B cell (primary cell): ENCODE data around the gene XAGE2. TPM values are rescaled to one million over a fixed set of nuclear protein-coding genes. Genes with fewer than 3 reads are reported as not detected.
"Not testable (repeated sequence)": the region's sequence is repeated elsewhere in the genome, so short reads cannot be mapped to it uniquely, and the experiment has no call there.

Experiments
- ATAC-seq: fragments of 200-7000 bp; cut with Tn5 transposase; one replicate; pipeline ENCODE4 v1.10.0; 2021; ENCODE audit warnings: low read depth, mild to moderate bottlenecking, moderate number of reproducible peaks, moderate library complexity
- CTCF ChIA-PET: fragments of 350-600 bp; sonication (Branson Sonifier 250); formaldehyde crosslinking; loops from one replicate; lab custom pipeline; 2021; ENCODE audit warnings: antibody characterized with exemption, inconsistent platforms; lab: Charles Lee
- POLR2A ChIA-PET: fragments of 350-600 bp; sonication (Branson Sonifier 250); formaldehyde crosslinking; loops from one replicate; lab custom pipeline; 2021; ENCODE audit warnings: antibody characterized with exemption; lab: Charles Lee
- DNase-seq: peaks from one replicate; pipeline ENCODE4 v3.0.0; 2013
- H2AFZ ChIP-seq: 2 replicates; pipeline ENCODE4 v1.6.1; 2012; ENCODE audit warnings: mild to moderate bottlenecking, low read depth, low read length; ENCODE audit not compliant: insufficient read depth, poor library complexity, severe bottlenecking
- H3K27ac ChIP-seq, 2 donors: 1 replicate in 1 of 2; 2 replicates in 1 of 2; pipeline ENCODE4 v1.5.1; 2012 to 2013; ENCODE audit warnings: low read length in 2 of 2, mild to moderate bottlenecking in 2 of 2, moderate library complexity in 1 of 2
- H3K27me3 ChIP-seq, 4 experiments: fragments of 200-600 bp in 1 of 4; sonication (generic) in 1 of 4; replicated peaks in 1 of 4; 1 replicate in 2 of 4; 2 replicates in 2 of 4; pipeline versions ENCODE4 v1.6.1 to v1.7.0; 2013 to 2016; ENCODE audit warnings: low read length in 3 of 4, mild to moderate bottlenecking in 2 of 4, mixed read lengths in 1 of 4, moderate library complexity in 1 of 4; ENCODE audit not compliant: insufficient read depth in 4 of 4, control insufficient read depth in 3 of 4; ENCODE audit errors: control extremely low read depth in 1 of 4
- H3K36me3 ChIP-seq, 2 experiments: replicated peaks in 1 of 2; 1 replicate in 1 of 2; 2 replicates in 1 of 2; pipeline versions ENCODE4 v1.6.1 to v1.7.1; 2013; ENCODE audit warnings: low read length in 1 of 2; ENCODE audit not compliant: insufficient read depth in 2 of 2, control insufficient read depth in 1 of 2; ENCODE audit errors: control extremely low read depth in 1 of 2, extremely low read depth in 1 of 2
- H3K4me1 ChIP-seq, 2 donors: fragments of 200-600 bp in 1 of 2; sonication (generic) in 1 of 2; 1 replicate in 1 of 2; 2 replicates in 1 of 2; pipeline versions ENCODE4 v1.5.1 to v1.6.1; 2013 to 2017; ENCODE audit warnings: low read length in 2 of 2; ENCODE audit not compliant: control insufficient read depth in 2 of 2, insufficient read depth in 2 of 2
- H3K4me2 ChIP-seq: replicated peaks from 2 replicates; pipeline ENCODE3; 2012; ENCODE audit warnings: mild to moderate bottlenecking, low read depth, low read length; ENCODE audit not compliant: poor library complexity, severe bottlenecking
- H3K4me3 ChIP-seq, 5 experiments: fragments of 200-600 bp in 1 of 5; sonication (generic) in 1 of 5; 1 replicate in 3 of 5; 2 replicates in 2 of 5; pipeline versions ENCODE4 v1.5.1 to v1.7.0; 2011 to 2016; ENCODE audit warnings: low read length in 4 of 5, mild to moderate bottlenecking in 4 of 5, low read depth in 2 of 5, control low read depth in 1 of 5, moderate library complexity in 1 of 5; ENCODE audit not compliant: insufficient read depth in 1 of 5; ENCODE audit errors: control extremely low read depth in 1 of 5, extremely low read depth in 1 of 5
- H3K79me2 ChIP-seq: fragments of 200-600 bp; sonication (generic); one replicate; pipeline ENCODE4 v1.6.0; 2016; ENCODE audit warnings: low read length; ENCODE audit not compliant: control insufficient read depth, insufficient read depth
- H3K9ac ChIP-seq: fragments of 200-600 bp; sonication (generic); 2 replicates; pipeline ENCODE4 v1.6.1; 2017; ENCODE audit warnings: mild to moderate bottlenecking, low read length, moderate library complexity
- H3K9me3 ChIP-seq, 3 donors: one replicate each; pipeline versions ENCODE4 v1.6.1 to v1.7.1; 2013; ENCODE audit warnings: low read length in 2 of 3; ENCODE audit not compliant: control insufficient read depth in 2 of 3, insufficient read depth in 1 of 3; ENCODE audit errors: control extremely low read depth in 1 of 3
- H4K20me1 ChIP-seq: 2 replicates; pipeline ENCODE4 v1.6.0; 2012; ENCODE audit warnings: mild to moderate bottlenecking, low read length; ENCODE audit not compliant: insufficient read depth, control insufficient read depth, poor library complexity, severe bottlenecking
- H3K27ac Mint-ChIP-seq: one replicate; pipeline ENCODE4 v1.8.0; 2021; ENCODE audit warnings: mixed read lengths
- H3K27me3 Mint-ChIP-seq: one replicate; pipeline ENCODE4 v1.8.0; 2021; ENCODE audit warnings: mixed read lengths
- H3K4me1 Mint-ChIP-seq: one replicate; pipeline ENCODE4 v1.8.0; 2021; ENCODE audit warnings: mixed read lengths
- H3K4me3 Mint-ChIP-seq: one replicate; pipeline ENCODE4 v1.8.0; 2021; ENCODE audit warnings: mixed read lengths
- H3K9me3 Mint-ChIP-seq: one replicate; pipeline ENCODE4 v1.8.0; 2022; ENCODE audit warnings: mixed read lengths; ENCODE audit not compliant: insufficient read depth
- EZH2 ChIP-seq: IDR thresholded peaks from 2 replicates; pipeline ENCODE4 v1.6.1; 2012; ENCODE audit warnings: borderline replicate concordance, low read depth, mild to moderate bottlenecking, moderate library complexity, low read length; ENCODE audit not compliant: insufficient read depth, poor library complexity, severe bottlenecking
- WGBS: methylation state at CpG from one replicate; pipeline ENCODE4 v1.1.5; 2013; ENCODE audit warnings: missing lambda C conversion rate; ENCODE audit not compliant: insufficient coverage; 5-methylcytosine and 5-hydroxymethylcytosine counted together
- intact Hi-C: fragments of 100-400 bp; cut with micrococcal nuclease; formaldehyde crosslinking; loops from one replicate; pipeline ENCODE4 v1.10.0; 2022
- polyA plus RNA-seq: library from polyadenylated mRNA; depleted of rRNA; stranded (reverse); fragments of >200 nt; gene quantifications from 2 replicates; pipeline ENCODE4 v1.2.3, GENCODE V29; 2012
- total RNA-seq, 2 donors: library from RNA; stranded (reverse); fragments of 120-200 nt in 1 of 2; gene quantifications; 1 replicate in 1 of 2; 2 replicates in 1 of 2; pipeline versions ENCODE4 v1.2.3 to v1.2.4, GENCODE V29; 2013 to 2022
- TF ChIP-seq, protein P1 (sequence below): fragments of 200-600 bp; IDR thresholded peaks from one replicate; pipeline ENCODE4 v1.8.0; 2022; ENCODE audit warnings: antibody characterized with exemption, mild to moderate bottlenecking

Gene XAGE2
- total and polyA plus RNA-seq, 2 donors (not counting 1 experiment from before 2014, with no cell fraction given) = not detected

DNA sequence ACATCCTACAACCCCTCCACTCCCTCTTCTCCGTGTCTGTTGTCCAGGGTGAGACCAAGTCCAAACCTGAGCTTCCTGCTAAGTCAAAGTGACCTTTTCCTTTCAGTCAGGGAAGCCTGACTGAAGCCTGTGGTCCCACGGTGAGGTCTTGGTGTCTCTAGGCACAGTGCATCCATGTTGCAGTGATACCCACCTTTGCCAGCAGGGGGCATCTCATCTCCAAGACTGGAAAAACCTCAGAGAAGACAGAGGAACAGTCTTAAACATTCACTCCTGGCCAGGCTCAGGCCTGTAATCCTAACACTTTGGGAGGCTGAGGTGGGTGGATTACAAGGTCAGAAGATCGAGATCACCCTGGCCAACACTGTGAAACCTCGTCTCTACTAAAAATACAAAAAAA is 23.4 kb upstream of the XAGE2 start:
- H3K4me2 ChIP-seq, H3K4me1 ChIP-seq, H3K27ac Mint-ChIP-seq, H3K27me3 Mint-ChIP-seq, ATAC-seq, H3K4me1 Mint-ChIP-seq, H2AFZ ChIP-seq, H3K4me3 Mint-ChIP-seq, H3K79me2 ChIP-seq, H3K27me3 ChIP-seq, H3K9ac ChIP-seq, H3K9me3 Mint-ChIP-seq, POLR2A ChIA-PET, H3K36me3 ChIP-seq, H3K27ac ChIP-seq, H3K9me3 ChIP-seq, intact Hi-C loops, H4K20me1 ChIP-seq, H3K4me3 ChIP-seq: not testable (repeated sequence)
- peak; percentile 21 for DNase-seq
- CTCF ChIA-PET = interaction anchor here (0.8 kb wide), 1 partner anchor 10 kb away, joined by 4 read pairs; no protein-coding TSS in a partner anchor
- TF ChIP-seq, protein P1, sequence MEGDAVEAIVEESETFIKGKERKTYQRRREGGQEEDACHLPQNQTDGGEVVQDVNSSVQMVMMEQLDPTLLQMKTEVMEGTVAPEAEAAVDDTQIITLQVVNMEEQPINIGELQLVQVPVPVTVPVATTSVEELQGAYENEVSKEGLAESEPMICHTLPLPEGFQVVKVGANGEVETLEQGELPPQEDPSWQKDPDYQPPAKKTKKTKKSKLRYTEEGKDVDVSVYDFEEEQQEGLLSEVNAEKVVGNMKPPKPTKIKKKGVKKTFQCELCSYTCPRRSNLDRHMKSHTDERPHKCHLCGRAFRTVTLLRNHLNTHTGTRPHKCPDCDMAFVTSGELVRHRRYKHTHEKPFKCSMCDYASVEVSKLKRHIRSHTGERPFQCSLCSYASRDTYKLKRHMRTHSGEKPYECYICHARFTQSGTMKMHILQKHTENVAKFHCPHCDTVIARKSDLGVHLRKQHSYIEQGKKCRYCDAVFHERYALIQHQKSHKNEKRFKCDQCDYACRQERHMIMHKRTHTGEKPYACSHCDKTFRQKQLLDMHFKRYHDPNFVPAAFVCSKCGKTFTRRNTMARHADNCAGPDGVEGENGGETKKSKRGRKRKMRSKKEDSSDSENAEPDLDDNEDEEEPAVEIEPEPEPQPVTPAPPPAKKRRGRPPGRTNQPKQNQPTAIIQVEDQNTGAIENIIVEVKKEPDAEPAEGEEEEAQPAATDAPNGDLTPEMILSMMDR = peak; percentile 24
- WGBS = 0% methylated on average over 2 of the region's 4 CpGs

DNA sequence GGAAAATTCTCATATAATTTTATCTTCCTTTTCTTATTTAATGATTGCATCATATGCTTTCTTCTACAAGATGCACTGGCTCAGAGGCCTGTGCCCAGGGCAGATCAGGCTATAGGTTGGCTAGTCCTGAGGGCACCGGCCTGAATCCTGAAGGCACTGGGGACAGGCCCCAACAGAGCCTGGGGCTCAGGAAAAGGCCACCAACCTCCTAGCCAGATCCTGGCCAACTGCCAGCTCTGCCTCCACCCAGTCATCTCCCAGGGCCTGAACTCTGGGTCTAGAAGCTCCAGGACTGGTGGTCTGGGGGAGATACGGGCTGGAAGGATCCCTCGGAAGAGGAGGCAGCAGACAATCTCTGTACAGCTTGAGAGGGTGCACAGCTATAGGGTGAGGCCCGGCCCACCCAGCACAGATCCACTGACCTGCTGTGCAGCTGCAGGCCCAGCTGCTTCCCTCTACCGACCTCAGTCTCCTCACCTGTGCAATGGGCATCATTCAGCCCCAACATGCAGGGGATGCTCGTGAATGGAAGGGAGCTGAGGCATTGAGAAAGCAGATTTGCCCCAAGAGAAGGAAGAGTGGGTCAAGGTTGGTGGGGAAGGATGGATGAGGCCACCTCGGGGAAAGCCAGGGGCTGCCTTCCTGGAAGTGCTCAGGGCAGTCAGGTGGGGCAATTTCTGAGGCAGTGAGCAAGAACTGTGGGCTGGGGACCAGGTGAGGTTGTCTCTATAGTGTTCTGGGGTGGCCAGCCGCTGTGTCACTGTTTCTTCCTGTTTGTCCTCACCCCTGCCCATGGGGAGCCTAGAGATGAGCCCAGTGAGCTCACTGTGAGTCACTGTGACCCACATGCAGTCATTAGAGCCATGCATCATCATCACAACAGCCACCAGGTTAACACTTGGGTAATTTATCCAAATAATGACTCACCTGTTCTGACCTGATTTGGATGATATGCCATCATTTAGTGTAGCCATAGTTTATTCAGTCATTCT is 22.4 kb upstream of the XAGE2 start:
- no peak for DNase-seq
- ChIA-PET CTCF (no interaction called here), POLR2A (no interaction called here)

More for the DNA sequence above, 22.4 kb upstream of the XAGE2 start:
- Histone ChIP-seq H3K27ac (no peak overlapping the region), H3K4me3 (no peak overlapping the region), H3K4me2 (no peak overlapping the region), H3K9ac (no peak overlapping the region), H3K27me3 (no peaks in the 10 kb centered on the region), H2AFZ (no peak overlapping the region), H3K36me3 (no peaks in the 10 kb centered on the region), H3K4me1 (no peaks in the 10 kb centered on the region), H3K79me2 (no peaks in the 10 kb centered on the region), H4K20me1 (no peaks in the 10 kb centered on the region), H3K9me3 (no peaks in the 10 kb centered on the region)
- no peaks in the 10 kb centered on the region for H3K4me1 Mint-ChIP-seq
- no peak overlapping the region for H3K27ac Mint-ChIP-seq
- H3K4me3 Mint-ChIP-seq = no peak overlapping the region
- intact Hi-C loops = no loop called here
- H3K27me3 Mint-ChIP-seq = no peaks in the 10 kb centered on the region
- 100% methylated on average over 1 of the region's 8 CpGs for WGBS
- TF ChIP-seq, protein P1 = no peak
- no peak for TF ChIP-seq EZH2
- H3K9me3 Mint-ChIP-seq = no peaks in the 10 kb centered on the region
- no peak for ATAC-seq
